G401 (cell line): Measurements from ENCODE around the gene ANKRD28. TPM values are rescaled to one million over a fixed set of nuclear protein-coding genes. Genes with fewer than 3 reads are reported as not detected.
A peak's percentile ranks its signal among the peaks of the same experiment; 100 is the strongest.

Experiments
- DNase-seq: peaks from one replicate; pipeline ENCODE4 v3.0.0-alpha.2; 2015; ENCODE audit warnings: low spot score
- in situ Hi-C: cut with HindIII; loops from 2 replicates; pipeline ENCODE4 v1.10.0; 2016; ENCODE audit warnings: low sequenced_read_pairs, mixed read lengths
- total RNA-seq: library from RNA; depleted of rRNA; stranded (reverse); fragments of >200 nt; shearing (Covaris generic); gene quantifications from 2 replicates; pipeline ENCODE4 v1.2.3, GENCODE V29; 2014

The ANKRD28 gene
- total RNA-seq, 1 experiment from 2014 or later, result 44.4 TPM

- in situ Hi-C loops, result no loop called here
- no peak for DNase-seq
Observed at GRCh38 chr3:15805756-15806266, 8.0 kb upstream of the ANKRD28 start.

GRCh38 chr3:15804553-15805095, 6.8 kb upstream of the ANKRD28 start:
- in situ Hi-C loops, result no loop called here
- DNase-seq, result no peak

- no peak for DNase-seq
- in situ Hi-C loops, result no loop called here
Observed at GRCh38 chr3:15803921-15804320, 6.1 kb upstream of the ANKRD28 start.

- DNase-seq, result no peak
- in situ Hi-C loops, result no loop called here
Observed at GRCh38 chr3:15801298-15801697, 3.5 kb upstream of the ANKRD28 start.

GRCh38 chr3:15800780-15801179, 3.0 kb upstream of the ANKRD28 start:
- in situ Hi-C loops, result no loop called here
- no peak for DNase-seq

GRCh38 chr3:15800327-15800726, 2.5 kb upstream of the ANKRD28 start:
- DNase-seq, result no peak
- in situ Hi-C loops, result no loop called here

- no peak for DNase-seq
- in situ Hi-C loops, result no loop called here
Observed at GRCh38 chr3:15798533-15799245, 910 bp upstream of the ANKRD28 start.

- peak; percentile 85 for DNase-seq
- in situ Hi-C loops, result no loop called here
Observed at GRCh38 chr3:15796771-15797641, 773 bp downstream of the ANKRD28 start.

GRCh38 chr3:15796331-15796730, 1.4 kb downstream of the ANKRD28 start:
- in situ Hi-C loops, result no loop called here
- peak; percentile 54 for DNase-seq

GRCh38 chr3:15795651-15796308, 2.0 kb downstream of the ANKRD28 start:
- in situ Hi-C loops, result no loop called here
- DNase-seq, result peak; percentile 66

GRCh38 chr3:15794842-15795650, 2.7 kb downstream of the ANKRD28 start:
- in situ Hi-C loops, result no loop called here
- peak; percentile 53 for DNase-seq

- in situ Hi-C loops, result no loop called here
- DNase-seq, result peak; percentile 41
Observed at GRCh38 chr3:15794303-15794771, 3.4 kb downstream of the ANKRD28 start.

GRCh38 chr3:15791525-15791924, 6.3 kb downstream of the ANKRD28 start:
- DNase-seq, result no peak
- in situ Hi-C loops, result no loop called here

- DNase-seq, result no peak
- in situ Hi-C loops, result no loop called here
Observed at GRCh38 chr3:15787941-15788340, 9.8 kb downstream of the ANKRD28 start.

- DNase-seq, result no peak
- in situ Hi-C loops, result no loop called here
Observed at GRCh38 chr3:15787526-15787925, 10.3 kb downstream of the ANKRD28 start.

GRCh38 chr3:15783361-15783969, 14.3 kb downstream of the ANKRD28 start:
- no peak for DNase-seq
- in situ Hi-C loops, result no loop called here

GRCh38 chr3:15782429-15782828, 15.3 kb downstream of the ANKRD28 start:
- no peak for DNase-seq
- in situ Hi-C loops, result no loop called here
